ENCODE results near the gene TMEM9B.

Gene TMEM9B

DNA sequence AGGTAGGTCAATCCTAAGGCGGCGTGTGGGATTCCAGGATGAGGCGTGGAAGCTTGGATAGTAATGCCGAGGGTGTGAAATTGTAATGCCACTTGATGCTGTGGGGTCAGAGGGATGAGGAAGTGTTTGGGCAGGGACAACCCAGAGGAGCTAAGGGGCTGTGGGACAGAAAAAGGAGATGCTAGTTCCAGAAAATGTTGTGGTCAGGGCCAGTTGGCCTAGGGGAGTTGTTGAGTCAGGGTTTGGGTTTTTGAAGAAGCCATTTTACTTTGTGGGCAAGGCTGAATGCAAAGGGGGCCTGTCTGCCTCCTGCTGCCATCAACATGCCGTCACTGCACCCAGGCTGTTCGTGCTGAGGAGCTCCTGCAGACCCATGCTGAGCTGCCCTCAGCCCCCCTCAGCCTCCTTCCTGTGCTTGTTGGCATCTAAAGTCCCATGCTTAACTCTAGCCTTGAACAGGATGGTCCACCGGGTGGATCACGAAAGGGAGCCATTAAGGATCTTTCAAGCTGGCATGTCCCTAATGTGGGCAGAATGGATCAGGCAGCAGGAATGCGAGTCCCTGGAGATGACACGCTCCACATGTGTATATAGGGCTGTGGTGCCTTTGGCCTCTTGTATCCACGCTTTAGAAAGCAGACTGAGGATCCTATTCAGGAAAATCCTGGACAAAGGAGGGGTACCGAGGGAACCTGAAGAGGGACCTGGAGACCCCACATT, 33.6 kb downstream of the TMEM9B start:
- DNase-seq (ENCODE audit: low read depth): no peak

DNA sequence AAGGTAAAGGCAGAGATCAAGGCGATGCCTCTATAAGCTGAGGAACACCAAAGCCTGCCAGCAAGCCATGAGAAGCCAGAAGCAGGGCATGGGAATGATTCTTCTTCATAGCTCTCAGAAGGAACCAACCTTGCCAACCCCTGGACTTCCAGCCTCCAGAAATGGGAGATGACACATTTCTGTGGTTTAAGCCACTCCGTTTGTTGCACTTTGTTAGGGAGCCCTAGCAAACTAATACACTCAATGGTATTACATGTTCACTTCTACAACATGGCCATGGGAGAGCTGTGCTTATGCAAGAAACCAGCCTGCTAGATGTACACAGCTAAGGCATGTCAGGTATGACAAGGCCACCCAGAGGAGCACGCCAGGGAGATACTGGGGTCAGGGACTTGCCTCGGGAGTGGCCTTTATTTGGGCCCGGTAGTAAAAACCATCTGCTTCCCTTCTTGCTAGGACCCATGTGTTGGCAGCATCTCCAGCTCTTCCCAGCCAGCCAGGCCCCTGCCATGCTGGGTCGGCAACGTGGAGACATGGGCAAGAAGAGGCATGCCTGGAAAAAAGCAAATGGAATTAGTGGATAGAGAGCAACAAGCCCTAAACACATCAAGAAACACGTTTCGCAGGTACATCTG, 35.1 kb downstream of the TMEM9B start:
- DNase-seq (ENCODE audit: low read depth): no peak

DNA sequence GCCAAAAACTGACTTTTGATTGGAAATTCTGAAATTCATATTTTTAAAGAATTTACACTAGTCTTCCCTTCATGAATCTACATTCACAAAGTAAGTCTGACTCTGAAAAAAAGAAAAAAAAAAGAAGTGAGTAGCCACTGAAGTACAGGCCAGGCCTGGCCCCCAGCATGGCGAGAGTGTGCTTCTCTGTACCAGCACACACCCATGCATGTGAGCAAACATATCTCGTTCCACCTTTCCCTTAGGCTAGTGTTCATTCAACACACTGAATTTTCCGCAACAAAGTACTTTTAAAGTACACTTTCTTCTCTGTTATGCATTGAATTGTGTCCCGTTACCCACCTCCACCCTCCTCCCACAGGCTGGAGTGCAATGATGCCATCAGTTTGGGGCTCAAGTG, 36.0 kb downstream of the TMEM9B start:
- DNase-seq (ENCODE audit: low read depth): no peak

DNA sequence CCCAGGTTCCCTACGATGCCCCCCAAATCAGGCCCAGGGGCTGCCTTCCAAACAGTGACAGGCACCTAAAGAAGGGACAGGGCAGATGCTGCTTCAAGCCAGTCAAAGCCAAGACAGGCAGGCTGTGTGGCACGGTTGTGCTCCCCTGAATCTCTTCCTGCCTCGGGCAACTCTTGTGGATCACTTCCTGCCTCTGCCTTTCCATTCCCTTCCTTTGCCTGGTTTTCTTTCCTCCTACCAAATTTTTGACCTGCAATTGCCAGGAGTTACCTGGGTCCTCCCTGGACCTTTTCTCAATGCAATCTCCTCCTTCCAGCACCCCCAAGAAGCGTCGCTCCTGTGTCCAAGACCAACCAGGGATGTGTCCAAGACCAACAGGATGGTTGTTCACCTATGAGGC, 37.0 kb downstream of the TMEM9B start:
- no peak for DNase-seq (ENCODE audit: low read depth)

DNA sequence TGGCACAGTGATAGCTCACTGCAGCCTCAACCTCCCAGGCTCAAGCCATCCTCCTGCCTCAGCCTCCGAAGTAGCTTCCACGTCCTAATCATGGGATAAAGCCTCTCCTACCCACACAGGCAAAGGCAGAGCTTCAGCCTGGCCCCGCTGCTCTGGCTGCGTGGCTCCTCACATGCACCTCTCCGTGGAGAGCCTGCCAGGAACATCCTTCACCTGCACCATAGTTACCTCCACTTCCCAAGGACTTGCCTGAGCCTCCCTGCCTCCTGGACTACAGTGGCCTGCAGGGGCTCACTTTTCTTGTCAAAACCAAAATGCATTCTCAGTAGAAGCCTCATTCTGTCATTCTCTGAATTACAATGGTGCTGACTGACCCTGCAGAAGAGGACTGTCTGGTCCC, 38.0 kb downstream of the TMEM9B start:
- no peak for DNase-seq (ENCODE audit: low read depth)

DNA sequence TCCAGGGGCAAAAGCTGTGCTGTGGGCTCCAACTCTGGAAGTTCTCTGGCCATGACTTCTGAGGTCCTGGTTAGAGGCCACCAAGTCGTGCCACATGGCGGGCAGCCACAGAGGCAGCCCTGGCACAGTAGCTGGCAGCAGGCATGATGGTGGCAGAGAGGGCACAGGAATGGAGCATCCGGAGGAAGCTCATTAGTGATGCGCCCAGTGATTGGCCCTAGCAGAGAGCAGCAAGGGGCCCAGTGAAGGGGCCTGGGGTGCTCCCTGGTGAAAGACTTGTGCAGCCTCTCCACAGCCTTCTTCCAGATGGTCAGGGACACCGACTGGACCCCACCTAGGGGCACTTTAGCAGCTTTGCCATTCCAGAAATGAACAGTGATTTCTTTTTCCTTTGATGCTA, 38.5 kb downstream of the TMEM9B start:
- no peak for DNase-seq (ENCODE audit: low read depth)

DNA sequence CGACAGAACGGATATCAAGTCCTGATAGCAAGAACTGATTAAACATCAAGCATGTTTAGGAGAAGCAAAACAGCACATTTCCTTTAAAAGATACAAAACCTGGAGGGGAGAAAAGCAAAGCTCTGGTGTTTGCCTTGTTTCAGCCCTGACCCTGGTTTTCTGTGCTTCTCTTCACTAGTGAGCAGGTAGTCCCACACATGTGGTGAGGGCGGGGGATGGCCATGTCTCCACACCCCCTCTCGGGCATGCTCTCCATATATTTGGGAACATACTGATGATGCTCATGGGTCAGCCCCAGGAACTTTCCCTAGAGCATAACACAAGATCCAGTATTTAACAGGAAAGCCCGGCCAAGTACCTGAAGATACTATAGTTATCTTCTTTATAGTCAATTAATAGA, 41.6 kb downstream of the TMEM9B start:
- DNase-seq (ENCODE audit: low read depth): no peak

DNA sequence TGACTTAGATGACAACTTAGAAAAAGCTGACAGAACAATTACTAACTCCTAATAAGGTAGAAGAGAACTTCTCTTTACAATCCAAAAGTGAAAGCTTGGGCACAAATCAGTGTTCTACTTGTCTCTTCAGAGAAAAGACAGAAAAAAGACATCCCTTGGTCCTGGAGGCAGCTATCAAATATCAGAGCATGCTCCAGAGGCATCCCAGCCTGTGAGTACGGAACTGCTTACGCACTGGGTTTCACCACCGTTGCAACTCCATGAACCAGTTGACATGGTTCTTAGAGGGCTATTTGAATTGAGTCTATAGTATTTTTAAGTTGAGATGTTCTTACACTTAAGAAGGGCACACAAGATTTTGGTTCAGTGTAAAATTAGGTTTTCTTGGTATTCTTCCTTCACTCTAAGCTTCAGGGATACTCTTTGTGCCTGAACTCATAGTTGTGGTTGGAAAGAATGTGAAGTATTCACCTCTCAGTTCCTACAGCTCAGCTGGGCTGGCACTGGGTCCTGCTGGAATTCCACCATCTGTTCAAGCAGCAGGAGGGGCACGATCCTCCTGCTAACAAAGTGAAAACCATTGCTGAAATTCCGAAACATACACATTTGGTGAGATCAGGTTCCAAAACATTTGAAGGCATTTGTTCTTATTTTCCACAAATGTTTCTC, 47.0 kb downstream of the TMEM9B start:
- DNase-seq (ENCODE audit: low read depth): no peak

DNA sequence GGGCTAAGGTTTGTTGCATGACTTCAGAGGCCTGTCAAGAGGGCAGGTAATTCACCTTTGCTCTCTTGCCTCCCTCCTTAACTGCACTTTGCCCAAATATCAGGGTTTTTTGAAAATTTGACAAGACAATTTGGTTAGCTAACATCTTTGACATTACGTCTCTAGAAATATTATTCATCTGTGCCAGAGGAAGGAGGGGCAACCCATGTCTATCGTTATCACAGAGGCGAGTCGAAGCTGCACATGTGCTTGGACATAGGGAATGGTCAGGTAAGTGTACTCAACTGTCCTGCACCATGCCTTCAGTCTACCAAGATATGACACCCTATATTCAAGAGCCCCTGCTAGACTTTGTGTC, 49.6 kb downstream of the TMEM9B start:
- no peak for DNase-seq (ENCODE audit: low read depth)

DNA sequence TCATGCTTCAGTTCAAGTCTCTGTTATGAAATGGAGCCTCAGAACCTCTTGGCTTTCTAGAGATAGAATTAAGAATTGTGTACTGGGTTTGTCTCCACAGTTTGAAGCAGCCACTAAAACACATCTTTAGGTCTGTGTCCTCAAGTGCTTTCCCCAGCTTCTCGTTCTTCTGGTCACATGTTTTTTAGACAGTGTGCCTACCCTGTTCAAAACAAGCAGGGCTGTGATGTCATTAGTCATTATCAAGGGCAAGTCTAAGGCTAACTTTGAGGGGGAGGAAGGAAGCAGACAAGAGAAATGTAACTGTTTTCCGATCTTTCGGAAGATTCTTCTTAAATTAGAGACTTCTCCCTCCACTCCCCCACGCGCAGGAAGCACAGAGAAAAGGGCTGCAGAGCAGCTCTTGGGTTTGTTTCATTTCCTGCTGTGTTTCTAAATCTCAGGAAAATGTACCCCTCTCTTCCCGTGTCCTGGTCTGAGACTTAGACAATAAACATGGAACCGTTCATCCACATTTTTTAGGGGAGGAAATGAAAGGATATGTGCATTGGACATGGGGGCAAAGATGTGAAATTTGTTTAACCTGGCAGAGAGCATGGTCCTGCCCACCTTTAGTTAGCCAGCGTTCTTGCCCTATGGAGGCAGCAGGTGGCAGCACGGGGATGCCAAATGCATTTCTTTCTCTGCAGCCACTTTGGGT, 50.1 kb downstream of the TMEM9B start:
- DNase-seq (ENCODE audit: low read depth): no peak

DNA sequence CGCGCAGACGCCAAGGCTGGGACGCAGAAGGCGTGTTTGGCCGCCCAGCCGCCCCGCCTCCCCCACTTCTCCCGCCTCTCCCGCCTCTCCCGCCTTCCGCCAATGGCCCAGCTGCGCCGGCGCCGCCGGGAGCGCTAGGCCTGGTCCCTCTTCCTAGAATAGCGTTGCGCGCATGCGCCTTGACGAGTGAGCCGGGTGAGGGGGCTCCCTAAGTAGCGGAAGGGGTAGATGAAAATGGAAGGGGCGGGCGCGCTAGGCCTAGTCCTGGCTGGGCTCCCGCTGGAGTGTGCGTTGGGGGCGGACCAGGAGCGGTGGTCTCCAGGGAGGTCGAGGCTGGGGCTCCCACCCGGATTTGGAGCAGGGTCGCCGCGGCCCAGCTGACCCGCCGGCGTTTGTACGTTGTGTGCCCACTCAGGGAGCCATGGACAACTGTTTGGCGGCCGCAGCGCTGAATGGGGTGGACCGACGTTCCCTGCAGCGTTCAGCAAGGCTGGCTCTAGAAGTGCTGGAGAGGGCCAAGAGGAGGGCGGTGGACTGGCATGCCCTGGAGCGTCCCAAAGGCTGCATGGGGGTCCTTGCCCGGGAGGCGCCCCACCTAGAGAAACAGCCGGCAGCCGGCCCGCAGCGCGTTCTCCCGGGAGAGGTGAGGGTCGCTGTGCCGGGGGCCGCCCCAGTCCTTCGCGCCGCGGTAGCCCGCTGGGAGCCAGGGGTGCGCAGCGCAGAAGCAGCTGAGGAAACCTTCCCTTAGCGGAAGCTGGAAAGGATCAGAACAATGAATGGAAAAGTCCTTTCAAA, 53.0 kb downstream of the TMEM9B start, which contains the start of gene AKIP1:
TSS of gene AKIP1 (plus strand) at position 161 of the 795 bp plus-strand sequence. CDS start at position 422, 261 bp downstream.
- DNase-seq (ENCODE audit: low read depth): peak; percentile 61

DNA sequence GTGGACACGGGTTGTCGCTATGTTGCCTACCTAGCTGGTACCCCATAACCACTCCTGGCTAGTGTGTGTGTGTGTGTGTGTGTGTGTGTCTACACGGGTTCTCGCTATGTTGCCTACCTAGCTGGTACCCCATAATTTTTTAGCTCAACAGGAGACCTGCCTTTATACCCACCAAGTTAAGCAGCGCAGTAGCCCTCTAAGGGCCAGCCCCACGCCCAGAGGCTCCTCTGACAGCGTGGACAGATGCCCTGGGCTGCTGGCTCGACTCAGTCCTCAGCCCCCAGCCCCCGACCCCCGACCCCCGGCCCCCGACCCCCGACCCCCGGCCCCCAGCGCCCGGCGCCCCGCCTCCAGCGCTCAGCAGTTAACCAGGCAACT, 53.6 kb downstream of the TMEM9B start:
- no peak for DNase-seq (ENCODE audit: low read depth)

DNA sequence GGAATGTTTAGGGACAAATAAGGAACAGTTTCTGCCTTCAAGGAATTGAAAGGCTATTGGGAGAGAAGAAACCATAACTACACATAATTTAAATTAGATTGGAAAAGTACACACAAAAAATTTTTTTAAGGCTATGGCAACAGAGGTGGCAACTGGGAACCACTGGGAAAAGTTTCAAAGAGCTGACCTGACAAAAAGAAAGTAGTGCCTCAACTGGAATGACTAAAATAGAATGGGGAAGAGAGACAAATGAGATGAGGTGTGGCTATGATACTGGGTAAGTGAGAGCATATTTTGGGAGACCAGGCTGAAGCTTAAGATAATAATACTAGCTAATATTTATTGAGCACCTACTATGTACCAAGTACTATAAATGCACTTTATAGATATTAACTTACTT, 56.1 kb downstream of the TMEM9B start:
- no peak for DNase-seq (ENCODE audit: low read depth)

DNA sequence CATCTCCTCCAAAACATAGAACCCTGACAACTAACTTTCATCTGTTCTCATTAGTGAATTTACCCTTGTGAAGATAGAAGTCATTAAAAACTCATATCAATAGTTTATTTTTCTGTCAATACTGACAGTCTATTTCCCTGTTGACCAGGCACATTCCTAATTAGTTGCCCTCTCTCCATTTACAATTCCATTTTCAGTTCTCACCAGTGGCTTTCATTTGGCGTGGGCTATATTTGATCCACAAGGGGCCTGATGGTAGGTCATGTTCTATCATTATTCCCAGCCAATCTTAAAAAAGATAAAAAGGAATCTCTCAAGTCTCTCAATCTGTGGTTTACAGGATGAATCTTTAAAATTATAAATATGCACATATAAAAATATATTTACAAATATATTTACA, 57.1 kb downstream of the TMEM9B start:
- no peak for DNase-seq (ENCODE audit: low read depth)

DNA sequence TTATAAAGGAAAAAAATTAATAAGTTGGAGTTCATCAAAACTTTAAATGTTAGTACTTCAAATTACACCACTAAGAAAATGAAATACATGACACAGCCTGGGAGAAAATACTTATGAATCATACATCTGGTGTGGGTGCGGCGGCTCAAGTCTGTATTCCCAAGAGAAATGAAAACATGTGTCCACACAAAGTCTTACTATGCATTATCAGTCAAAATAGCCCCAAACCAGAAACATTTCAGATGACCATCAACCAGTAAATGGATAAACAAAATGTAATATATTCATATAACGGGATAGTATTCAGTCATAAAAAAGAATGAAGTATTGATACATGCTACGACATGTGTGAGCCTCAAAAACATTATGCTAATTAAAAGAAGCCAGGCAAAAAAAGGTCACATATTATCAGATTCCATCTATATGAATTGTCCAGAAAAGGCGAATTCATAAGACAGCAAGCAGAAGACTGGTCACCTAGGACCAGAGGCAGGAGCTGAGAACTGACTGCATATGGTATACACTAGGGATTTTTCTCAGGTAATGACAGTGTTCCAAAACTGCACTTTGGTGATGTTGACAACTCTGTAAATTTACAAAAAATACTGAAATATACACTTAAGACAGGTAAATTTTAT, 58.6 kb downstream of the TMEM9B start:
- no peak for DNase-seq (ENCODE audit: low read depth)

DNA sequence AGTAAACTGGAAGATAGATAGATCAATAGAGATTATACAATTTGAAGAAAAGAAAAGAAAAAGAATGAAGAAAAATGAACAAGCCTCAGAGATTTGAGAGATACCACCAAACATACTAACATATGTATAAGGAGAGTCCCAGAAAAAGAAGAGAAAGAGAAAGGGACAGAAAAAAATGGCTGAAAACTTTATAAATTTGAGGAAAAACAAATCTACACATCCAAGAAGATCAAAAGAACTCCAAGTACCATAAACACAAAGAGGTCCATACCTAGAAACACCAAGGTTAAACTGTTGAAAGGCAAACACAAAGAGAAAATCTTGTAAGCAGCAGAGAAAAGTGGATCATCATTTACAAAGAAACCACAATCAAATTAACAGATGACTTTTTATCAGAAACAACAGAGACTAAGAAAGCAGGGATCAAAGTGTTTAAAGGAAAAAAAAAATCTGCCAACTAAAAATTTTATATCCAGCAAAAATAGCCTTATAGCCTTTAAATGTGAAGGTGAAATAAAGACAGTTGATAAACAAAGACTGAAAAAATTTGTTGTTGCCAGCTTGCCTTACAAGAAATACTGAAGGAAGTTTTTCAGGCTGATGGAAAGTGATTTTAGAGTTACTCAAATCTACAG, 65.0 kb downstream of the TMEM9B start:
- DNase-seq (ENCODE audit: low read depth): no peak
